ENCODE data around the gene HSPA4.
"Not testable (repeated sequence)": the region's sequence is repeated elsewhere in the genome, so short reads cannot be mapped to it uniquely, and the experiment has no call there.

HSPA4 gene

GRCh38 chr5:133128066-133128465 is 76.3 kb downstream of the HSPA4 start:
- no peak for DNase-seq

- no peak for DNase-seq
Observed at GRCh38 chr5:133129289-133129688, 77.5 kb downstream of the HSPA4 start.

- DNase-seq, result no peak
Observed at GRCh38 chr5:133129950-133130349, 78.1 kb downstream of the HSPA4 start.

GRCh38 chr5:133130387-133131118 is 78.7 kb downstream of the HSPA4 start:
- no peak for DNase-seq

DNA sequence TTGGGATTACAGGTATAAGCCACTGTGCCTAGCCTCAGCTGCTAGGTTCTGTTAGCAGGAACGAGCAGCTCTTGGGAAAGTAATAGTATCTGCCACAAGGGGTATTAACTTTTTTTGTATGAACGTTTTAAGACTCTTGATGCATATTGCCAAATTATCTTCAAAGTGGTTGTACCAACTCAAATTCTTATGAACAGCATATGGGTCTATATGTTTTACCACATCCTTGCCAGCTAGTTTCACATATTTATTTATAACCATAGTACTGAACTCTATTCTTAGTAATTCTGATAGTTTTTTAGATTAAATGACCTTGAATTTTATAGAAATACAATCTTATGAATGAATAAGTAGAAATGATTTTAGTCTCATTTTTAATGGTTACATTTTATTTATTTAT is 80.9 kb downstream of the HSPA4 start:
- DNase-seq, result no peak

DNA sequence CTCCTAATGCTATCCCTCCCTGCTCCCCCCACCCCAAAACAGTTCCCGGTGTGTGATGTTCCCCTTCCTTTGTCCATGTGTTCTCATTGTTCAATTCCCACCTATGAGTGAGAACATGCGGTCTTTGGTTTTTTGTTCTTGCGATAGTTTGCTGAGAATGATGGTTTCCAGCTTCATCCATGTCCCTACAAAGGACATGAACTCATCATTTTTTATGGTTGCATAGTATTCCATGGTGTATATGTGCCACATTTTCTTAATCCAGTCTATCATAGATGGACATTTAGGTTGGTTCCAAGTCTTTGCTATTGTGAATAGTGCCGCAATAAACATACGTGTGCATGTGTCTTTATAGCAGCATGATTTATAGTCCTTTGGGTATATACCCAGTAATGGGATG is 81.4 kb downstream of the HSPA4 start:
- not testable (repeated sequence) for DNase-seq

GRCh38 chr5:133136890-133137289 is 85.1 kb downstream of the HSPA4 start:
- DNase-seq, result not testable (repeated sequence)

- DNase-seq, result no peak
Observed at GRCh38 chr5:133140311-133140710, 88.5 kb downstream of the HSPA4 start.

GRCh38 chr5:133141746-133142145 is 89.9 kb downstream of the HSPA4 start:
- DNase-seq, result no peak

DNA sequence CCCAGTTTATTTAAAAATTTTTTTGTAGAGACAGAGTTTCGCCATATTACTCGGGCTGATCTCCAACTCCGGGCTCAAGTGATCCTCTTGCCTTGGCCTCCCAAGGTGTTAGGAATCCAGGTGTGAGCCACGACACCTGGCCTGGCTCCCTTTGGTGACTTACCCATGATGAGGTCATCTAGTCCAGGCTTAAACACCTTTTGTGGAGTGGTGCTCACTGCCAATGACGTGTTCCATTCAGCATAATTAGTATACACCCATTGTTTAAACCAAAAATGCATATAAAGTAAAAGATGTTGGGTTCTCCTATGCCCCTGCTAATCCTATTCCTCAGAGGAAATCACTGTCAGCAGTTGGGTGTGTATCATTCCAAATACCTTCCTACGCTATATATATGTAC is 91.0 kb downstream of the HSPA4 start:
- DNase-seq, result no peak

DNA sequence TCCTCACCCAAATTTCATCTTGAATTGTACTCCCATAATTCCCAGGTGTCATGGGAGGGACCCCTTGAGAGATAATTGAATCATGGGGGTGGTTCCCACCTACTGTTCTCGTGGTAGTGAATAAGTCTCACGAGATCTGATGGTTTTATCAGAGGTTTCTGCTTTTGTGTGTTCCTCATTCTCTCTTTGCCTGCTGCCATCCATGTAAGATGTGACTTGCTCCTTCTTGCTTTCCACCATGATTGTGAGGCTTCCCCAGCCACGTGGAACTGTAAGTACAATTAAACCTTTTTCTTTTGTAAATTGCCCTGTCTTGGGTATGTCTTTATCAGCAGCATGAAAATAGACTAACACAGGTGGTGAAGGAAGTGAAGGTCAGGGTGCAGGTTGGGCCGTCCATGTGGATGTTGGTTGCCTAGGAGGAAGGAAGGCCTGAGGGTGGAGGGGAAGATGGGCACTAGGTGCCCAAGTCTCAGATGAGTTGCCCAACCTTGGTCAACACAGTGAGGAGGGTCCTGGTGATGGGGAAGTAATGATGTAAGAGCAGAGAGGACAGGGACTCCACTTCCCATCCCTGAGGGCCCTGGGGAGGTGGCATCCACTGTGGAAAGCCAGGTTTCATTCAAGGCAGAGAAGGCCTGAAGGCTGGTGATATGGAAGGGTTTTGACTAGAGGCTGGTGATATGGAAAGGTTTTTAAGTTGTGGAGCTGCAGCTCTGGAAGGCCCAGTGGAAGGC is 92.6 kb downstream of the HSPA4 start:
- no peak for DNase-seq

DNA sequence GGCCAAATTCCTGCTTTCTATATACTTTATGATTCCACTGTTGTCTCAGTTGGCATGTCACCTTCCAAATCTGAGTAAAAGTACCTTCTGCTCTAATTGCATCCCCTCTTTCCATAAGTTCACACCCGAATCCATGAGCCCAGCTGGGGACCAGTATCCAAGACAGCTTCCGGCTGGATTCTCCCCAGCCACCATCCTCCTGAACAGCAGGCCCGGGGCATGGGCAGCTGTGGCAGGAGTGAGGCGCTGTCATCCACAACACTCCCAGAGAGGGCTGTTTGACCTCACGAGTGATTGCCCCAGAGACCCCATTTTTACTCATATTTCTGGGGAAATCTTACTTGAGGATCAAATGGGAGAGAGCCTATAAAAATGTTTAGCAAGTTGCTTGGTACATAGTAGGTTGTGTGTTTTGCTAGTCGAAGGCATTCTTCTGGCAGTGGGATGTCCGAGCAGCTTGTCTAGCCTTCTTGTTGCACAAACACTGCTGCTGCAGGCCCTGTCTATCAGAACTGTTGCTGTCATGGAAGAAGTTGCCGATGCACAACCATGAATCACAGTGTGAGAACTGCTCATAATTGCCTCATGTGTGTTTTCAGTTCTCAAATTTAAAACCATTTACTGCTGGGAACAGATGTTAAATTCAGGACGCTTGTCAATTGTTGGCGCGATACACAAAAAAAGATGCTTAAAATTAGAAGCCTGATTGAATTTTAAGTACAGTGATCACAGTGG is 93.8 kb downstream of the HSPA4 start:
- no peak for DNase-seq

DNA sequence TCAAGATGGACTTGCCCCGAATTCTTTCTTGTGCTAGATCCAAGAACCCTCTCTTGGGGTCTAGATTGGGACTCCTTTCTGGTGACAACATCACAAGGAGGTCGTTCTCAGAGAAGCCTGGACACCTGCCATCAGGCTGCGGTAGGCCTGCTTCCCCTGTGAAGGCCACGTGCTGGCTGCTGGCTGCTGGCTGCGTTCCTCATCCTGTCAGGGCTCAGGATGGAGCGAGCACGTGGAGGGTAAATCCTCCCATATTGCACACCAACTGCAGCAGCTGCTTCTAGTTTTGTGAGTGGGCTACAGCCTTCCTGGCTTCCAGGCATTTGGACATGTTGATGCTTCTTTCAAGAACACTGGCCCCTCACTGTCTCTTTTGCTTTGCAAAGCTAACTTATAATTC is 95.6 kb downstream of the HSPA4 start:
- DNase-seq, result no peak

DNA sequence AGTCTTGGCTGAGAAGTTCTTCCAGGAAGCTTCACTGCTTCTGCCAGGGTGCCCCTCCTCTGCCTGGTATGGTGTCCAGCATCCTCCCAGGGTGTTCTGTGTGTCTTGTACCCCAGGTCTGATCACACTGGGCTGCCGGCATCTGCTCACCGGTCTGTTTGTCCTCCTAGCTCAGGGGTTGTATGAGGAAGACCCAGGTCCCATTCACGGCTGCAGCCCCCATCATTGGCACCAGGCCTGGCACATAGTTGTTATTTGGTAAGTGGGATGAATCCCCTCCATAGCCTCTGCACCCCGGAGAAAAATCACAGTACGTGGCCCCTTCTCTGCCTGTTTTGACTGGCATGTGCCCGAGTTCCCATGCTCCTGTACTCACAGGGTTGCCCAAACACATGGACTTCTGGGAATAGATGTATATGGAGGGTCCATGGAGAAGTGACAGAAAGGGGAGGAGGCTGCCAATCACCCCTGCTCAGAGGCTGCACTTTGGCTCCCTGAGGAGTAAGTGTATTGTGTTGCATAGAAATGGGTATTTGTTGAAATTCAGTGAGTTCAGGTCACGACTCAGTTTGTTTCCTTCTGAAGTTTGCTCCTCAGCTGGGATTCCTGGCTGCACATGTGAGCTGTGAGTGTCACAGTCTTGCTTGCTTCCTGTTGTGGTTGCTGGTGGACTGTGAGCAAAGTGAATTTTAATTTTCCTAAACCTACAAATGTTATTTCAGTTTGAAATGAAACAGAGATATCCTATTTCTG is 96.2 kb downstream of the HSPA4 start:
- no peak for DNase-seq

GRCh38 chr5:133149345-133149744 is 97.5 kb downstream of the HSPA4 start:
- no peak for DNase-seq

- no peak for DNase-seq
Observed at GRCh38 chr5:133150909-133151544, 99.2 kb downstream of the HSPA4 start.

DNA sequence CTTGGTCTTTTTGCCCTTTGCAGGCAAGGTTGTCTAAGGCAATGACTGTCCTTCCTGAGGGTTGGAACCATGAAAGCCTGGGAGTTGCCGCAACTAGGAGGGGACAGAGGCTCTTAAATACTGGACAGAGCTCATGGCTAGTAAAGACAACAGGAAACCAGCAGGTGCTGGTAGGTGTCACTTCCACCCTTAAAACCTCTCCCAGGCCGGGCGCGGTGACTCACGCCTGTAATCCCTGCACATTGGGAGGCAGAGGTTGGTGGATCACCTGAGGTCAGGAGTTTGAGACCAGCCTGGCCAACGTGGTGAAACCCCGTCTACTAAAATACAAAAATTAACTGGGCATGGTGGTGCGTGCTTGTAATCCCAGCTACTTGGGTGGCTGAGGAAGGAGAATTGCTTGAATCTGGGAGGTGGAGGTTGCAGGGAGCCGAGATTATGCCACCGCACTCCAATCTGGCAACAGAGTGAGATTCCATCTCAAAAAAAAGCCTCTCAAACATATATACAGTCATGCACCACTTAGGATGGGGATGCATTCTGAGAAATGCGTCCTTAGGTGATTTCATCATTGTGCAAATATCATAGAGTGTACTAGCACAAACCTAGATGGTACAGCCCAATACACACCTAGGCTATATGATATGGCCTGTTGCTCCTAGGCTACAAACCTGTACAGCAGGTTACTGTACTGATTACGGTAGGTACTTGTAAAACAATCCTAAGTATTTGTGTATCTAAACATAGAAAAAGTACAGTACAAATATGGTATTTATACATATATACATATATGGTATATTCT is 102.7 kb downstream of the HSPA4 start:
- DNase-seq, result no peak

DNA sequence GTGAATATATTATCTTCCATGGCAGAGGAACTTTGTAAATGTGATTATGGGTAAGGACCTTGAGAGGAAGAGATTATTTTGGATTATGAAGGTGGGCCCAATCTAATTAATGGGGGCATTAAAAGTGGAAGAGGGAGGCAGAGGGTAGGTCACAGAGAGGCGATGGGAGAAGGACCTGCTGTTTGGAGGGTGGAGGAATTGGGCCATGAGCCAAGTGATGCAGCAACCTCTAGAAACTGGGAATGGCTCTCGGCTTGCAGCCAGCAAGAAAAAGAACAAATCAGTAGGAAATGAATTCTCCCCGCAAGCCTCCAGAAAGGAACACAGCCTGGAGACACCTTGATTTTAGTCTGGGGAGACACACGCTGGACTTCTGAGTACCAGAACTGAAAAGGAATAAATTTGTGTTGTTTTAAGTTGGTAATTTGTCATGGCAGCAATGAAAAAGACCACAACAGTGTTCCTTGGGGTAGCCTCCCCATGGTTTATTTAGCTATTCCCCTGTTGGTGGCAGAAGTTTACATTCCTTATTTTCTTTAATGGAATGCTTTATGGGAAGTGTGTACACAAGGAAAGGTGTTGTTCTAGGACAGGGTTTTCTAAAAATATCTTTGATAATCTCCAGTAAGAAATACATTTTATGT is 103.6 kb downstream of the HSPA4 start:
- DNase-seq, result no peak

All from T-helper 1 cell (primary cell).